ENCODE measurements around the gene HOXA2. TPM values are rescaled to one million over a fixed set of nuclear protein-coding genes. Genes with fewer than 3 reads are reported as not detected.

HOXA2 gene
- total RNA-seq, 4 donors from 2014 or later = 4.7 to 24.8 (median 8.9) TPM

- no peak overlapping the region for H3K4me3 ChIP-seq
- no peaks in the 10 kb centered on the region for H3K9me3 ChIP-seq
- peak; percentile 12 to 71 (median 53) for DNase-seq
- H3K27ac ChIP-seq = peak overlapping the region in 3 of 4 donors; percentile 40 to 96 (median 67)
- no peaks in the 10 kb centered on the region for H3K27me3 ChIP-seq
- no peaks in the 10 kb centered on the region for H3K36me3 ChIP-seq
- peaks cover 0 to 65% (median 8%) of the 10 kb centered on the region in 4 donors for H3K4me1 ChIP-seq
- TF ChIP-seq, protein P1, sequence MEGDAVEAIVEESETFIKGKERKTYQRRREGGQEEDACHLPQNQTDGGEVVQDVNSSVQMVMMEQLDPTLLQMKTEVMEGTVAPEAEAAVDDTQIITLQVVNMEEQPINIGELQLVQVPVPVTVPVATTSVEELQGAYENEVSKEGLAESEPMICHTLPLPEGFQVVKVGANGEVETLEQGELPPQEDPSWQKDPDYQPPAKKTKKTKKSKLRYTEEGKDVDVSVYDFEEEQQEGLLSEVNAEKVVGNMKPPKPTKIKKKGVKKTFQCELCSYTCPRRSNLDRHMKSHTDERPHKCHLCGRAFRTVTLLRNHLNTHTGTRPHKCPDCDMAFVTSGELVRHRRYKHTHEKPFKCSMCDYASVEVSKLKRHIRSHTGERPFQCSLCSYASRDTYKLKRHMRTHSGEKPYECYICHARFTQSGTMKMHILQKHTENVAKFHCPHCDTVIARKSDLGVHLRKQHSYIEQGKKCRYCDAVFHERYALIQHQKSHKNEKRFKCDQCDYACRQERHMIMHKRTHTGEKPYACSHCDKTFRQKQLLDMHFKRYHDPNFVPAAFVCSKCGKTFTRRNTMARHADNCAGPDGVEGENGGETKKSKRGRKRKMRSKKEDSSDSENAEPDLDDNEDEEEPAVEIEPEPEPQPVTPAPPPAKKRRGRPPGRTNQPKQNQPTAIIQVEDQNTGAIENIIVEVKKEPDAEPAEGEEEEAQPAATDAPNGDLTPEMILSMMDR (IDR thresholded peaks at IDR 0.05) = no peak
- TF ChIP-seq POLR2A (IDR thresholded peaks at IDR 0.05) = no peak
Observed at GRCh38 chr7:27133409-27134231, 31.1 kb upstream of the HOXA2 start.

GRCh38 chr7:27132978-27133377, 30.5 kb upstream of the HOXA2 start:
- no peaks in the 10 kb centered on the region for H3K9me3 ChIP-seq
- H3K27ac ChIP-seq = peak overlapping the region in 2 of 4 donors; percentile 17 to 96
- TF ChIP-seq, protein P1 (IDR thresholded peaks at IDR 0.05) = no peak
- no peaks in the 10 kb centered on the region for H3K27me3 ChIP-seq
- peaks cover 0 to 66% (median 8%) of the 10 kb centered on the region in 4 donors for H3K4me1 ChIP-seq
- DNase-seq = no peak
- H3K4me3 ChIP-seq = no peak overlapping the region
- no peaks in the 10 kb centered on the region for H3K36me3 ChIP-seq

- Histone ChIP-seq H3K27me3 (no peaks in the 10 kb centered on the region), H3K4me3 (no peak overlapping the region), H3K9me3 (no peaks in the 10 kb centered on the region), H3K27ac (peak overlapping the region in 2 of 4 donors; percentile 93 to 96), H3K4me1 (peaks cover 0 to 67% (median 8%) of the 10 kb centered on the region in 4 donors), H3K36me3 (no peaks in the 10 kb centered on the region)
- no peak for TF ChIP-seq POLR2A (IDR thresholded peaks at IDR 0.05)
- TF ChIP-seq, protein P1 (IDR thresholded peaks at IDR 0.05) = no peak
- DNase-seq = no peak
Observed at GRCh38 chr7:27132214-27132613, 29.7 kb upstream of the HOXA2 start.

DNA sequence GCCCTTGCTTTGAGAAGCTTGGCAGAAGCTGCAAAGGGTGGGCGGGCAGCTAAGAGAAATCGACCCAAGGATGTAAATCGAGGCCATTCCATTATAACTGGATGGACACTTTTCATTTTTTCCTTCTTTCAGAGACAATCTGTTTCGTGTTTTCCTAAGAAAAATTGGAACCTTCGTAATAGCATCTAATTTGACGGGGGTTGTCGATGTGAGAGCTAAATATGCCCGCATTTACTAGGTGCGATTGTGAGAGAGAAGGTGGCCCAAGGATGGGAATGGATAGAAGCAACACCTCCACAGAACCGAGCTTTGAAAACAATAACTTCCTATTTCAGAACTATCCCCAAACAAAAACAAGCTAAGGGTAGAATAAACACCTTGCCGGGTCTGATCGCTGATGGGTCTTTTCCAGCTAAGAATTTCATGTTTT, 28.9 kb upstream of the HOXA2 start:
- peak overlapping the region; percentile 81 to 93 (median 89) for H3K27ac ChIP-seq
- no peaks in the 10 kb centered on the region for H3K27me3 ChIP-seq
- peaks cover 0 to 68% (median 6%) of the 10 kb centered on the region in 4 donors for H3K4me1 ChIP-seq
- no peaks in the 10 kb centered on the region for H3K36me3 ChIP-seq
- peak overlapping the region; percentile 57 to 82 (median 70) for H3K4me3 ChIP-seq
- DNase-seq = no peak
- TF ChIP-seq, protein P1 (IDR thresholded peaks at IDR 0.05) = no peak
- no peak for TF ChIP-seq POLR2A (IDR thresholded peaks at IDR 0.05)
- no peaks in the 10 kb centered on the region for H3K9me3 ChIP-seq

- Histone ChIP-seq H3K9me3 (no peaks in the 10 kb centered on the region), H3K36me3 (no peaks in the 10 kb centered on the region), H3K27me3 (no peaks in the 10 kb centered on the region), H3K27ac (peak within 1 kb of the TSS; percentile 81 to 93 (median 89)), H3K4me3 (peak within 1 kb of the TSS; percentile 57 to 82 (median 70)), H3K4me1 (peaks cover 0 to 69% (median 6%) of the 10 kb centered on the region in 4 donors)
- peak; percentile 85 to 95 (median 94) for DNase-seq
- TF ChIP-seq, protein P1 (IDR thresholded peaks at IDR 0.05) = no peak
- peak; percentile 73 to 80 for TF ChIP-seq POLR2A (IDR thresholded peaks at IDR 0.05)
Observed at GRCh38 chr7:27130540-27131389, 28.3 kb upstream of the HOXA2 start, which contains the start of gene HOXA4. TSS of gene HOXA4 (minus strand) at chr7:27130757. CDS start at chr7:27130733, 24 bp downstream.

Data from Peyer's patch (tissue), 4 donors.